PFSK-1 (cell line): ENCODE measurements around the gene SRPK3.

ENCODE experiments used
- FOXP2 ChIP-seq: optimal IDR thresholded peaks from 2 replicates; pipeline ENCODE3; 2011; ENCODE audit warnings: borderline replicate concordance, control low read depth, inconsistent platforms; ENCODE audit not compliant: insufficient read depth; ENCODE audit errors: extremely low read length, extremely low read depth
- POLR2AphosphoS5 ChIP-seq: IDR thresholded peaks from 2 replicates; pipeline ENCODE4 v1.6.1; 2012; ENCODE audit warnings: low read depth, mild to moderate bottlenecking, control low read depth, low read length, moderate library complexity
- SIN3A ChIP-seq: IDR thresholded peaks from 2 replicates; pipeline ENCODE4 v1.6.1; 2012; ENCODE audit warnings: mild to moderate bottlenecking, low read length, moderate library complexity, borderline replicate concordance; ENCODE audit not compliant: insufficient read depth
- TAF1 ChIP-seq: IDR thresholded peaks from 2 replicates; pipeline ENCODE4 v1.6.1; 2012; ENCODE audit warnings: low read length, control low read depth, borderline replicate concordance; ENCODE audit not compliant: insufficient read depth
- TF ChIP-seq, protein P1 (sequence below), 2 experiments: IDR thresholded peaks; 2 replicates each; pipeline versions ENCODE4 v1.6.1 to v1.8.0; 2011 to 2012; ENCODE audit warnings: low read depth in 2 of 2, low read length in 2 of 2, control low read depth in 1 of 2, inconsistent platforms in 1 of 2, mild to moderate bottlenecking in 1 of 2, moderate library complexity in 1 of 2; ENCODE audit not compliant: insufficient read depth in 1 of 2

The SRPK3 gene

DNA sequence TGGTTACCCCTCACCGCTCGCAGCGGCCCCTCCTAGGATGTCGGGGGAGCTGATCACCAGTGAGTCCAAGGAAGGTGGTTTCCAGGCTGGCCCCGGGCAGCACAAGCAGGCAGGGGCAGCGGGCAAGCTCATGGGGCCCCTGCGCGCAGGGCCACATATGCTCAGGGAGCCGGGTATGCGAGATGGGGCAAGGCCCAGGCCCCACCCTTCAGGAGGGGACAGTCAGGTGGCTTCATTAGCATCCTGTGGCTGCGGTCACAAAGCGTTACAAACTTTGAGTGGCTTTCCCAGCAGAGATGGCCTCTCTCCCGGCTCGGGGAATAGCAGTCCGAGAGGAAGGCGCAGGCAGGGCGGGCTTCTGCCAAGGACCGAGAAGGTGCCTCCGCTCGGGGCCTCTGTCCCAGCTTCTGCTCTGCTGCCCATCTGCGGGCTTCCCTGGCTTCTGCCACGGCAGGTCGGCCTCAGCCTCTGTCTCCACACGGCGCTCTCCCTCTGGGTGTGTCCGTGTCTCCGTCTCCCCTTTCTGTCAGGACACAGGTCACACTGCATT lies 42.7 kb upstream of the SRPK3 start:
- TF ChIP-seq, protein P1, sequence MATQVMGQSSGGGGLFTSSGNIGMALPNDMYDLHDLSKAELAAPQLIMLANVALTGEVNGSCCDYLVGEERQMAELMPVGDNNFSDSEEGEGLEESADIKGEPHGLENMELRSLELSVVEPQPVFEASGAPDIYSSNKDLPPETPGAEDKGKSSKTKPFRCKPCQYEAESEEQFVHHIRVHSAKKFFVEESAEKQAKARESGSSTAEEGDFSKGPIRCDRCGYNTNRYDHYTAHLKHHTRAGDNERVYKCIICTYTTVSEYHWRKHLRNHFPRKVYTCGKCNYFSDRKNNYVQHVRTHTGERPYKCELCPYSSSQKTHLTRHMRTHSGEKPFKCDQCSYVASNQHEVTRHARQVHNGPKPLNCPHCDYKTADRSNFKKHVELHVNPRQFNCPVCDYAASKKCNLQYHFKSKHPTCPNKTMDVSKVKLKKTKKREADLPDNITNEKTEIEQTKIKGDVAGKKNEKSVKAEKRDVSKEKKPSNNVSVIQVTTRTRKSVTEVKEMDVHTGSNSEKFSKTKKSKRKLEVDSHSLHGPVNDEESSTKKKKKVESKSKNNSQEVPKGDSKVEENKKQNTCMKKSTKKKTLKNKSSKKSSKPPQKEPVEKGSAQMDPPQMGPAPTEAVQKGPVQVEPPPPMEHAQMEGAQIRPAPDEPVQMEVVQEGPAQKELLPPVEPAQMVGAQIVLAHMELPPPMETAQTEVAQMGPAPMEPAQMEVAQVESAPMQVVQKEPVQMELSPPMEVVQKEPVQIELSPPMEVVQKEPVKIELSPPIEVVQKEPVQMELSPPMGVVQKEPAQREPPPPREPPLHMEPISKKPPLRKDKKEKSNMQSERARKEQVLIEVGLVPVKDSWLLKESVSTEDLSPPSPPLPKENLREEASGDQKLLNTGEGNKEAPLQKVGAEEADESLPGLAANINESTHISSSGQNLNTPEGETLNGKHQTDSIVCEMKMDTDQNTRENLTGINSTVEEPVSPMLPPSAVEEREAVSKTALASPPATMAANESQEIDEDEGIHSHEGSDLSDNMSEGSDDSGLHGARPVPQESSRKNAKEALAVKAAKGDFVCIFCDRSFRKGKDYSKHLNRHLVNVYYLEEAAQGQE (IDR thresholded peaks at IDR 0.05; ENCODE audit: insufficient read depth in 1 of 2, low read depth in 2 of 2, low read length in 2 of 2): no peak
- no peak for TF ChIP-seq SIN3A
- TF ChIP-seq TAF1: no peak
- TF ChIP-seq POLR2AphosphoS5: no peak
- TF ChIP-seq FOXP2: no peak

DNA sequence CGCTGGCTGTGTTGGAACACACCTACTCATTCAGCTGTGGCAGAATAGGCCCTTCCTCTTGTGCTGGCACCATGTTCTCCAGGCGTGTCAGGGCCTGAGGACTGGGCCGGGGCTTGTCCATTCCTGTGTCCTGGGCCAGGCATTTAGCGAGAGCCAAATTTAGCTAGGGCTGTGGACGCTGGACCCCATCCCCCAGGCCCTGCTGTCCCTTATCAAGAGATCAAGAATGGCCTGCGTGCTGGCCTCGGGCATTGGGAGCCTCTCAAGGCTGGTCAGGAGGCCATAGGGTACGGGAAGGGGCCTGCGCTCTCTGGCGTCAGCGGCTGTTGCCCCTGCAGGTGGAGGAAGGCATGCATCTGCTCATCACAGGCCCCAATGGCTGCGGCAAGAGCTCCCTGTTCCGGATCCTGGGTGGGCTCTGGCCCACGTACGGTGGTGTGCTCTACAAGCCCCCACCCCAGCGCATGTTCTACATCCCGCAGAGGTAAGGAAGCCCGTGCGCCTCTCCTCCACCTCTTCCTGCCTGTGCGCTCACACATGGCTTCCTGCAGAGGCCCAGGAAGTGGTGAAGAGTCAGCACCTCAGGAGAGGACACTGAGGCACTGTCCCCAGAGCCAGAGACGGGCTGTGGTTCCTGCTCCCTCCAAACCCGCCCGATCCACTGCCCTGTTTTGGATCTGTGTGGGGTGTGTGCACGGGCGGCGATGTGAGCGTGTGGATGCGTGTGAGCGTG lies 40.9 kb upstream of the SRPK3 start:
- no peak for TF ChIP-seq SIN3A
- no peak for TF ChIP-seq FOXP2

DNA sequence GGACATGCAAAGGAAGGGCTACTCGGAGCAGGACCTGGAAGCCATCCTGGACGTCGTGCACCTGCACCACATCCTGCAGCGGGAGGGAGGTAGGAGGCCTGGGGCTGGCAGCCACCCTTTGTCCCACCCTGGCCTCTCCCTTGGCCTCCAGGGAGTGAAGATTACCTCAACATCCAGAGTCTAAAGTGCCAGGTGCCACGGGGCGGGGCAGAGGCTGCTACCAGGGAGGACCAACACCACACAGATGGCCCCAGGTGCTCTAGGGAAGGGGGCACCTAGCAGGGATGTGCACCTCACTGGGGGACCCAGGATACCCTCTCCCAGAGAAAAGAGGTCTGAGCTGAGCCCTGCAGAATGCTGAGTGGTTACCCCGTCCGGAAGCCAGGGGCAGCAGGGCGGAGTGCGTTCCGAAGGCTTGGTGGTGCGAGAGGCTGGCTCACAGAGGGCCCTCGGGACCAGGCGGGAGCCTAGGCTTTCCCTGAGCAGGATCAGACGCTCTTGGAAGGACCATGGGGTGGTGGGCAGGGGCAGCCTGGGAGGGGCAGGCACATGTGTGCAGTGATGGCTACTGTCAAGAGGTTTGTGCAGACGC lies 40.1 kb upstream of the SRPK3 start:
- no peak for TF ChIP-seq TAF1
- TF ChIP-seq POLR2AphosphoS5: no peak
- TF ChIP-seq SIN3A: no peak
- TF ChIP-seq, protein P1 (IDR thresholded peaks at IDR 0.05; ENCODE audit: insufficient read depth in 1 of 2, low read depth in 2 of 2, low read length in 2 of 2): no peak
- no peak for TF ChIP-seq FOXP2

DNA sequence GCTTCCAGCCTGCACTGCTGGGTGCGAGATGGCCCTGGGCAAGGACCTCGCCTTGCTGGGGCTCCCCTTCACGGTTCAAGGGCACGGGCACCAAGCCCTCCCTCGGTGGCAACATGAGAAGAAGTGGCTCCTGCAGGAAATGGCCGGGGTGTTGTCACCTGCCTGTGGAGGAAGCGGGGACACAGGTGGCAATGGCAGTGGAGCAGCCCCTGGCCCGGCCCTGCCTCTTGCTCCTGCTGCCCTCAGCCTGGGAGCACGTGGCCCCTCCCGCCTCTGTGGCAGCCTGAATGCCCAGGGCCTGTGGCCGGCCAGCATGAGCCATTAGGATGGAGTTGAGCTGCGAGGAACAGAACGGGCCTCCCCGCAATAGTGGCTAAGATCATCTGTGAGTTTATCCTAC lies 39.4 kb upstream of the SRPK3 start:
- no peak for TF ChIP-seq FOXP2
- TF ChIP-seq SIN3A: no peak
- no peak for TF ChIP-seq TAF1
- no peak for TF ChIP-seq POLR2AphosphoS5
- TF ChIP-seq, protein P1 (IDR thresholded peaks at IDR 0.05; ENCODE audit: insufficient read depth in 1 of 2, low read depth in 2 of 2, low read length in 2 of 2): no peak

DNA sequence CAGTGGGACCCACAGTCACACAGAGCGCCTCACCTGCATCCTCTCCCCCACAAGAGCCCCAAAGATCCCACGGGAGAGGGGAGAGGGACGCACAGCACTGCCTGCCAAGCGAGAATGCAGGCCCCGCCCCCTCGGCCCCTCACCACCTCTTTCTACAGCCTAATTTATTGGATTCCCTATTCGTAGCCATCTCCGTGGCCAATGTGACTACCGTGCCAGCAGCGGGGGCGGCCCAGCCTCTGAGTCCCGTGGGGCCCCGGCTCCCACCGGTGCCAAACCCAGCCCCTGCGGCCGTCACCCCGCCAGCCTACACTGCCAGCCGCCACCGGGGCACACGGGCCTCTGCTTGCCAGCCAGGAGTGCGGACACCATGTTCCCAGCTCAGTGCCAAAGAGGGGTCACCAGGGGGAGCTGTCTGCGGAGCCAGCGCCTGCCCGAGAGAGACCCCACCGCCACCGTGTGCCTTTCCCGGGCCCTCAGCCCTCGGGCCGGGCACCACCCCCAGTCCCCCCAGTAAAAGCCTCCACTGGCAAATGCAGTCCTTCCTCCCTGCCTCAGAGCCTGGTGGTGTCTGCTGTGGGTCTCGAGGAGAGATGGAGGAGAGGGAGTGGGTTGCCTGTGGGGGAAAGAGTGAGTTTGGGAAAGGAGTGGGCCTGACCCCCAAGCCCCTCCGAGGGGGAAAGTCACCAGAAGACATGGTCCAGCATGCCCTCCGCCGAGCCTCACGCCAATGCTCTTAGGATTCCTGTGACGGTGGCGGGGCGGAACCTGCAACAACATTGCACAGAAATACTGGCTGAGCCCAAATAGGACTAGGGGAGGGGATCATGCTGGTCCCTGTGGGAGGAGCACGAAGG lies 36.4 kb upstream of the SRPK3 start:
- TF ChIP-seq TAF1 (no peak), SIN3A (no peak), POLR2AphosphoS5 (no peak), FOXP2 (no peak)
- TF ChIP-seq, protein P1 (IDR thresholded peaks at IDR 0.05; ENCODE audit: insufficient read depth in 1 of 2, low read depth in 2 of 2, low read length in 2 of 2): no peak
